CD4-positive, alpha-beta T cell treated with Interleukin-17A for 1 hour (primary cell): Measurements from ENCODE around the gene SLC9A4.

Experiments
- DNase-seq: peaks from one replicate; pipeline ENCODE4 v3.0.0-alpha.2; 2020

Gene SLC9A4, protein sequence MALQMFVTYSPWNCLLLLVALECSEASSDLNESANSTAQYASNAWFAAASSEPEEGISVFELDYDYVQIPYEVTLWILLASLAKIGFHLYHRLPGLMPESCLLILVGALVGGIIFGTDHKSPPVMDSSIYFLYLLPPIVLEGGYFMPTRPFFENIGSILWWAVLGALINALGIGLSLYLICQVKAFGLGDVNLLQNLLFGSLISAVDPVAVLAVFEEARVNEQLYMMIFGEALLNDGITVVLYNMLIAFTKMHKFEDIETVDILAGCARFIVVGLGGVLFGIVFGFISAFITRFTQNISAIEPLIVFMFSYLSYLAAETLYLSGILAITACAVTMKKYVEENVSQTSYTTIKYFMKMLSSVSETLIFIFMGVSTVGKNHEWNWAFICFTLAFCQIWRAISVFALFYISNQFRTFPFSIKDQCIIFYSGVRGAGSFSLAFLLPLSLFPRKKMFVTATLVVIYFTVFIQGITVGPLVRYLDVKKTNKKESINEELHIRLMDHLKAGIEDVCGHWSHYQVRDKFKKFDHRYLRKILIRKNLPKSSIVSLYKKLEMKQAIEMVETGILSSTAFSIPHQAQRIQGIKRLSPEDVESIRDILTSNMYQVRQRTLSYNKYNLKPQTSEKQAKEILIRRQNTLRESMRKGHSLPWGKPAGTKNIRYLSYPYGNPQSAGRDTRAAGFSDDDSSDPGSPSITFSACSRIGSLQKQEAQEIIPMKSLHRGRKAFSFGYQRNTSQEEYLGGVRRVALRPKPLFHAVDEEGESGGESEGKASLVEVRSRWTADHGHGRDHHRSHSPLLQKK

DNA sequence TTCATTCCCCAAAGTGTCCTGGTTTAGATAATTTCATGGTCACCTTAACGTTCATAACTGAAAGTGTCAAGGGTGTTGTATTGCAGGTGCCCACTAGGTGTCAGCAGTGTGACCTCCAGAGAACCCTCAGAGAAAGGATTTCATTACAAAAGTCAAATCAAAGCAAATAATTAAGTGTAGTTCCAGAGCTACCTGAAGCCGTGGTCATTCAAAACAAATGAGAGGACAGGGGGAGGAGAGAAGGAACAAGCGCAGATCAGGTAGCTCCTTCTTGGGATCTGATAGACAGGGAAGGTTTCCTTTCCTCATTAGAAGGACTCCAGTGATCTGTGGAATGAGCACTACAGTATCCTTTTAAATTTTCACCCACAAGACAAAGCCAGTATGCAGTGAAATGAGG is at the start of gene SLC9A4:
Gene SLC9A4 (plus strand): TSS at position 207 of the 400 bp plus-strand sequence. CDS start 534 bp downstream, outside the sequence.
- DNase-seq: peak; percentile 48

DNA sequence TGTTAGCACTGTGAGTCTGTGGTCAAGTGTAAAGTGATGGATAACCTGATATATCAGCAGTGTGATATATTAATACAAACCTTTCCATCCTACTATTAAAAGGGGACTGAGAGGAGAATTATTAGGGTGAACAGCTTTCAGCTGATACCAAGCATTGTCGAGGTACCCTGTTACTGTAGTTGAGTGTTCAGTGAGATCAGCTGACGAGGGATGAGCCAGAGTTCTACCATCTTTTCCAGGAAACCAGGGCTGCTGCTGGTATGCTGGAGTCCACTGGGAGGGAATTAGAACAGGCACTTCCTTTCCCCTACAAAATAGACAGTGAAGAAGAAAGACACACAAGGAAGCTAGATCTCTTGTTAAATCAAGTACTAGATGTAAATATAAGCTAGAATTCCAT is 49.7 kb upstream of the SLC9A4 start:
- no peak for DNase-seq

DNA sequence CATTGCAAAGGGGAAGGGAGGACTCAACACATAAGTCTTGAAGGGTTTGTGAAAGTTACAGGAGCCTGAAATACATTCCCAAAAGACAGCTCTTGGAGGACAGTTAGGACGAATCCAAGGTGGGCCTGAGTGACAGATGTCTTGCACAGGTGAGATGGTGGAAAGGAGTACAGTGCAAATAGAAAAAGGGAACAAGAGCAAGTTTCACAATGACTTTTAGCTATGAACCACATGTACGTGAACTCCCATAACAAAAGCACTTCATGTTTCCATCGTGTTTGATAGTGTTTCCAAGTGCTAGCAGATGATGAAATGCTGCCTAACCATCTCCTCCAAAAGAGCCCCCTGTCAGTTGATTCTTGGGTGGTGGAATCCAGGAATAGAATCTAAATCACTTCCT is 48.3 kb upstream of the SLC9A4 start:
- DNase-seq: peak; percentile 14

DNA sequence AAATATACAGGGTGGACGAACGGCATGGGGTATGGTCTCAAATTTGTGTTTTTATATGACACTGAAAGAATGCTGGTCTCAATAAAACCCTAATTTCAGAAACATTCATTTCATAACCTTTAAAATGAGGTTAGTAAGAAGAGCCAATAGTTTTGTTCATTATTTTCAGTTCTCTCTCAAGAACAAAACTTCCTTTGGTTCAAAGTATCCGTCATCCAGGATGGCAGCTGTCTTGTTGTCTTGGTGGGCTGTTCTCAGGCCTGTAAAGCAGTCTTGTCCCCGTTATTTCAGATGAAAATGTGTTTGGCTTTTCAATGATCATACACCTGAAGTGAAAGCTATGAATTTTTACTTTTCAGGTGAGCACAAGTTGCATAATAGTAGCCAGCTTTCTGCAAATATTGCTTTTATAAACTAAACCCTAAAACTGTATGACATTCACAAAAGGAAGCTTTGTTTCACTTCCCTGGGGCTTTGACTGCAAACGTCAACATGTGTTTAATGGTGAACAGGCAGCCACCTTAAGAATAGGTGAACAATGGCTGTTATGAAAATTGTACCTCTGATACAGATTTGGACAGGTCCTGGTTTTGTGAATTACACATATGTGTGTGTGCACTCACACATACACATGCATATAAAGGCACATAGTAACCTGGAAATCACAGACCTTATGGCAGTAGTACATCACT is 47.4 kb upstream of the SLC9A4 start:
- no peak for DNase-seq

DNA sequence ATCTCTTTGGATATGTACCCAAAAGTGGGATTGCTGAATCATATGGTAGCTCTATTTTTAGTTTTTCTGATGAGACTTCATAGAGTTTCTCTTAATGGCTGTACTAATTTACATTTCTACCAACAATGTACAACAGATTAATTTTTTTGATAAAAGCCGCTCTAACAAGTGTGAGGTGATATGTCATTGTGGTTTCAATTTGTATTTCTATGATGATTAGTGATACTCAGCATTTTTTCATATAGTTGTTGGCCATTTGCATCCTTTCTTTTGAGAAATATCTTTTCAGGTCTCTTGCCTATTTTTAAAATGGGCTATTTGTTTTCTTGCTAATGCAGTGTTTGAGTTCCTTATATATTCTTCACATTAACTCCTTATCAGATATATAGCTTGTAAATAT is 45.8 kb upstream of the SLC9A4 start:
- DNase-seq: no peak

DNA sequence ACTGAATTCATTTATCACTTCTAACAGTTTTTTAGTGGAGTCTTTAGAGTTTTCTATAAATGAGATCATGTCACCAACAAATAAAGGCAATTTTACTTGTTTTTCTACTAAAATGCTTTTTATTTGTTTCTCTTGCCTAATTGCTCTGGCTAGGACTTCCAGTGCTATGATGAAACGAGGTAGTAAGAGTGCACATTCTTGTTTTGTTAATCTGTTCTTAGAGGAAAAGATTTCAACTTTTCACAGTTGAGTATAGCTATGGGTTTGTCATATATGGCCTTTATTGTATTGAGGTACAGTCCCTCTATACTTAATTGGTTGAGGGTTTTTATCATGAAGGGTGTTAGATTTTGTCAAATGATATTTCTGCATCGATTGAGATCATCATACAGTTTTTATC is 44.5 kb upstream of the SLC9A4 start:
- no peak for DNase-seq

DNA sequence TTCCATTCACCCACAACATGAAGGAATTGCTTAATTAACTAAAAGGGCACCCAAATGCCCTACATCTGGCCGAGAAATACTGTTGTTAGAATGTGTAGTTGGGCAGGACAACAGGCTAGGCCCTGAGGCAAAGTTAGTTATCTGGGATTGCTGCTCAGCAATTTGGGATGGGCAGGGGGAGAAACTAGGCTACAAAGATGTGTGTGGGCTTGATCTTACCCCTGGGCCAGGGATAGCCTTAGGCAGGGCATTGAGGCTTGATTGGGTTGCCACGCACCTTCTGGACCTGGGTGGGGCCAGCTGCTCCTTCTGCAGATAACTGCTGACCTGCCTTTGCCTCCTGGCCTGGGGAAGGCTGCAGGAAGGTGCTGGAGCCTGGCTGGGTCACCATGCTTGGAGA is 40.6 kb upstream of the SLC9A4 start:
- DNase-seq: no peak

DNA sequence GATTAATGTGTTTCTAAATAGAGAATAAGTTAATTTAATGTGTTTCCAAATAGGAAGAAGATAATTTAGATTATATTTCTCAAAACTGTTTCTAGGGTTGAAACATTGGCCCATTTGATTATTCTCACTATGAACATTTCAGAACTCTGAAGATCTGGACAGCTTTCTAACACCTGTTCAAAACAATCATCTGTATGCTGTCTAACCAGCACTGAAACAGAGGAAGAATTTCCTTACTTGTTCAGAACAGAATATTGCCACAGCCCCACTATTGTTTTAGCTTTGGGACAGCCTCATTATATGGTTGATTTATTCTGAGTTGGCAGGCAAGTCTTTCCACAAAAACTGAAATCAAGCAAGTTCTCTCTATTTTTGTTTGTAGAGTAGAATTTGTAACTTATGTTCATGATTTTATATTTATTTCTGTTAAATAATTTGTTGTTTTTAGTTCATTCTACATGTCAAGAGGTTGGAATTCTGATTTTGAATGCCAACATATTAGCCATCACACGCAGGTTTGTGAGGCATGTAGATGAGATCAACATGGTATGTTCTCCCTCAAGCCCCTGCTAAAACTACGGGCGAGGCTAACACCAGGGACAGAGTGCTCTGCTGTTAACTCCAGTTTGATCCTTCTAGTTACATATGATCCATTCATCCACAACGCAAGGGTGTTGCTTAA is 38.9 kb upstream of the SLC9A4 start:
- DNase-seq: no peak

DNA sequence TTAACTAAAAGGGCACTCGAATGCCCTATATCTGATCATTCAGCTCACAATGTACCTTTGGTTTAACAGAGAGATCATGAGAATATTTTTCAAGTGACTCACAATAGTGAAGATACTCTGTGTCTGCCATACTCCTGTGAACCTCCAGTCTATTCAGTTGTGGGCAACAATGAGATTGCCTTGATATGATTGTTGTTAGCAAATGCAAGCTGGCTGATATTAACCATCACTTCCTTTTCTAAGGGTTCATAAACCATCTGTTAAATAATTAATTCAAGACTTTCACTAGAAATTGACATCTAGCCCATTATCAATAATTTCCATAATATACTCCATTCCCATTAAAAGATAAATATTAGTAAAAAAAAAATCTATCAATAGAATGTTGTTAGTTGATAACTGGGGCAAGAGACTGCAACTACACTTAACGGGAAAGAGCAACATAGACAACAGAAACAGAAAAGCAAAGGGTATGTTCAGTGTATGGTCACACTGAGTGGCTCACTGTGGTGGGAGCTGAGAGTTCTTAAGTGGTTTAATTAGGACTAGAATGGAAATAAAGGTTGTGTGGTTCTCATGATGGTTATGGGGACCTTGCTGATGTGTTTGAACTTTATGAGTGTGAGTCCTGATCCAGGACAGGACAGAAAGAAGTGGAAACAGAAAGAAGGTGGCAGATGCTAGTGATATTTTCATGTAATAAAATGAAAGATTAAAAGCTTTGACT is 38.2 kb upstream of the SLC9A4 start:
- DNase-seq: no peak

DNA sequence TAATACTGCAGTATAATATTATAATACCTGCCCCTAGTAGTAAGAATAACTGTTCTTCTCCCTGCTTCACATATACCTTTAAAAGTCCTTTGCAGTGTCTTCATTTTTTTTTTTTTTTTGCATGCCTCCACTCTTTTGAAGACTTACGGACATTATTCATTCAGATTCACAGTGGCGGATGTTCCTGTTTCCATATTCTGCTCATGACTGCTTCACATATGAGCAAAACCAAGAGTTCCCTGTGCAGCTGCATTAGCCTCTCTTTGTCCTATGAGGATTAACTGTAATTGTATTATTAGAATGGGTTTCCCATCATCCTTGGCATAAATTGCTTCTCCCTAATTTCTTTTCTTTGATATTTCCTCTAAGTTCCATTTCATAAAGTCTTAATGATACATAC is 37.3 kb upstream of the SLC9A4 start:
- no peak for DNase-seq

DNA sequence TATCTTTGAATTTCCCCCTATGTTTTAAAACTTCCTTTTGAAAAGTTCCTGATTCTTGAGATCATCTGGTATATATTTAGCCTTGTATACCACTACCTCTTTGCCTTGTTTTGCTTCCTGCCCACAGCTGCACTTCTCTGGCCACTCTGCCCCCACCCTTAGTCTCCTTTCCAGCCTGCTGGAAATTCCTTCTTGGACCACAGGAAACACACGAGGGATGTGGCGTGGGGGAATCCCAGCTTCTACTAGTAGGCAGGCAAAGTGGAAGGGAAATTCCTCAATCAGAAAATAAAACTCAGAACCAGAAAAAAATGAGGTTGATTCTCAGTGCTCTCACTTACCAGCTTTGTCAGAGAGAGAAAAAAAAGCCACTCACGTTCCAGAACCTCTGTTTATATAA is 36.7 kb upstream of the SLC9A4 start:
- DNase-seq: peak; percentile 44

DNA sequence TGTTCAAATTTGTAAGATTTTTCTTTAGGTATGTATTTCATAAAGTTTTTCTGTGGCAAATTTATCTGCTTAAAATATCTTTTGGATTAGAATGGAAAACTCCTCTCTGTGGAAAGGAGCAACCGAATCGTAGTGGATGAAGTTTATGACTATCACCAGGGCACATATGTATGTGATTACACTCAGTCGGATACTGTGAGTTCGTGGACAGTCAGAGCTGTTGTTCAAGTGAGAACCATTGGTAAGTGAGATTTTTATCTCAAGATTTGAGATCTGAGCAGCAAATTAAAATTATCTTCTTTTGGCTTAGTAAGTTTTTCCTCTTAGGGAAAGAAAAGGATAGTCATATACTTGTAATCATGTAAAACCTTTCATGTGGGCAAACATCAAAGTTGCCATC is 35.9 kb upstream of the SLC9A4 start:
- DNase-seq: no peak

DNA sequence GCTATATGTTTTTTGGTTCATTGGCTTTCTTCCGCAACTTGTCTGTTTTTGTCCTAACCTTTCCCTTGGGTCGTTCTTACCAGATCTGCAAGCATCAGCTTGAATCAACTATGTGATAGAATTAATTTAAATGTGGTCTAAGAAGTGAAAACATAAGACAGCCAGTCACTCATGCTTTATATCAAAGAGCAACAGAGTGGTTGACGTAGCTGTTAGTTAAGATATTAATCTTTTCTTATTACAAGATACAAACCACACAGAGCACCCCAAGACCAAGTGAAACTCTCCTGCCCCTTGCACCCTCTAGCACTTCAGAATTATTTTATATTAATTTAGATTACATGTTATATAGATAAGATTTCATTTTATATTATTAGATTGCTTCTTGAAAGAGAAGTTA is 34.9 kb upstream of the SLC9A4 start:
- DNase-seq: no peak

DNA sequence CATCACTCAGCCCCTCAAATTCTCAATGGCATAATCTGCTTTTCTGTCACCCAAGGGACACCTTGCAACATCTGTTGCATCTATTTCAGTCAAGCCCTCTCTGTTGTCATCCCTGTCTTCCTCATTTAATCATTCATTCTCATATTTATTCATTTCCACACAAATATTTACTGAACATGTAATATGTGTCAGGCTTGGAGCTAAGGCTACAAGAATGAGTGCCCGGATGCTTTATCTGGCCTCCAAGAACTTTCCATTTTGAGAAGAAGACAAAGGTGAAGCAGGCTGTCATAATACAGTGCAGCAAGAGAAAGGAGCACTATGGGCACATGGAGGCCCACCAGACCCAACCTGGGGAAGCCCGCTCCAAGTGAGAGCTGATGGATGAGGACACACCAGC is 34.4 kb upstream of the SLC9A4 start:
- no peak for DNase-seq

DNA sequence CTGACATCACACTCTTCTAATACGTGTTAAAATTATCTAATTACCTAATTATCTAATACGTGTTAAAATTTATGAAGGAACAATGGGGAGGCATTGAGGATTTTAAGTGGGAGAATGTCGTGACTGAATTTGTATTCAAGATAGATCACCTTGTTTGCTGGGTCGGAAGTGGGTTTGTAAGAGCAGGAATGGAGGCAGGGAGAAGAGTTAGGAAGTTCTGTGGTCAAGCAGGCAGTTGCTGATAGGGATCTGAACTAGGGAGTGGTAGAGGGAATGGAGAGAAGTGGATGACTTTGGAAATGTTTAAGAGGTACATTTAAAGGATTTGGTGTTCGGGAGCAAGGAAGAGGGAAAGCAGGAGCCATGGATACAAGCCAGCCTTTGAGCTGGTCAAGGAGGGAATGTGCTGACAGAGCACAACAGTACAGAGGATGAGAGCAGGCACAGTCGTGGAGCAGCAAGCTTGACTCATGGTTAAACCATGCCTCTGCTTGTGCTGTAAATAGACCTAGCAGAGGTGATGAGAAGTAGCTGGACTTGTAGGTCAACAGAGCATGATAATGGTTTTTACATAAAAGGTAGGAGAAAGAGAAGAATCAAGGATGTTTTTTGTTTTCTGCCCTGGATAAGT is 33.8 kb upstream of the SLC9A4 start:
- no peak for DNase-seq

DNA sequence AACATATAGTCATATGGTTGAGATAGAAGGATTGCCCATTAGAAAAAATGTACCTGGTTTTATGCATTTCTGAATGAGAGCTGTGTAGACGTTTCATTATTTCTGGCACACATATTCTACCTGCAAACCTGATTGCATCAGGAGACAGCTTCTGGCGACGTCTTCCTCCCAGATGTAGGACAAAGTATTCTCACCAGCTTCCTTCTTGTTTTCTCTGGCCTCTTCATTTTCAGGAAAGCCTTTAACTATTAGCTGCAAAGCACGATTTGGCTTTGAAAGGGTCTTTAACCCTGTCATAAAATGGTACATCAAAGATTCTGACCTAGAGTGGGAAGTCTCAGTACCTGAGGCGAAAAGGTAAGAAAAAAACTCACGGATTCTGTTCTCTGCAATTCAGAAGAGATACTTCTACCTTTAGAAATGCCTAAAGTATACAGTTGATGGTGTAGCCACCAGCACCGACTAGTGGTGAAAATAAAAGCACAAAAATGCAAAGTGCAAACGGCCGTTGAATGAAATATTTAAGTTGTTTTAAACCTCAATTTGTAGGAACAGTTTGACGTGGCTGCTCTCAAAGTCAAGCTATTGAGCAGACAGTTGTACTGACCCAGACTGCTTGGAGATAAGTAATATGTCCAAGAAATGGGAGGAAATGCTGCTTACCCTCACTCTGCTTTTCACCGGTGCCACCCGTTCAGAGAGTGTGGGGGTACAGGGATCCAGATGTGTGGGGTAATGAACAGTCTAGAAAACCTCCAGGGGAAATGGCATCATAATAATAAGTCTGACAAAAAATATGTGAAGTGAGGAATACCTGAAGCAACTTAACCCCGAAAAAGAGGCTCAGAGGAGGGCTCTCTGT is 29.8 kb upstream of the SLC9A4 start:
- DNase-seq: peak; percentile 69

DNA sequence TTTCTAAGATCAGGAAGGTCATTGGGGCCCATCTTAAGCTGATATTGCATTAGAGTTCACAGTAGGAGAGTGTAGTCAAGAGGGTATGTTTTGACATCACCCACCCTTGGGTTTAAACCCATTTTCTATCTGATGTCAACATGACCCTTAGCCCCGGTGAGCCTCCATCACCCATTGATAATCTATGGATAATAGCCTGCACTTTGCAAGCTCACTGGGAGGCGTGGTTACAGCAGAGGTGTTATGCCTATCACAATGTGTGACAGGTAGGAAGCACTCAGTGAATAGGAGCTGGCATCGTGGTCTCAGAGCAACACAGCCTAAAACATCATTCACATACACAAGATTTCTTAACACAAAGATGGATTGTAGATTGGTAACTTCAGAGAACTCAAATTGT is 28.8 kb upstream of the SLC9A4 start:
- DNase-seq: no peak

DNA sequence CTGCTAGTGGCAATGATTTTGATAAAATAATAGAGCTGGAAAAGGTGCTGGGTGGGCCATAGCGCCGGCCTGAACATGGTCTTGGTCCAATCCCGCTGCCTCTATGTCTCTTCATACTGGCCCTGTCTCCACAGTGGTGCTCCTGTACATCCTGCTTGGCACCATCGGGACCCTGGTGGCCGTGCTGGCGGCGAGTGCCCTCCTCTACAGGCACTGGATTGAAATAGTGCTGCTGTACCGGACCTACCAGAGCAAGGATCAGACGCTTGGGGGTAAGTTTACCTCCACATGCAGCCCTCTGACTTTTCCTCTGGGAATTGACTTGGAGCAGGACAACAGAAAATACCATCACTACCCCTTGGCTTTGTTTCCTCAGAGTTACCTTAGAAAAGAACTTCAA is 26.1 kb upstream of the SLC9A4 start:
- no peak for DNase-seq

DNA sequence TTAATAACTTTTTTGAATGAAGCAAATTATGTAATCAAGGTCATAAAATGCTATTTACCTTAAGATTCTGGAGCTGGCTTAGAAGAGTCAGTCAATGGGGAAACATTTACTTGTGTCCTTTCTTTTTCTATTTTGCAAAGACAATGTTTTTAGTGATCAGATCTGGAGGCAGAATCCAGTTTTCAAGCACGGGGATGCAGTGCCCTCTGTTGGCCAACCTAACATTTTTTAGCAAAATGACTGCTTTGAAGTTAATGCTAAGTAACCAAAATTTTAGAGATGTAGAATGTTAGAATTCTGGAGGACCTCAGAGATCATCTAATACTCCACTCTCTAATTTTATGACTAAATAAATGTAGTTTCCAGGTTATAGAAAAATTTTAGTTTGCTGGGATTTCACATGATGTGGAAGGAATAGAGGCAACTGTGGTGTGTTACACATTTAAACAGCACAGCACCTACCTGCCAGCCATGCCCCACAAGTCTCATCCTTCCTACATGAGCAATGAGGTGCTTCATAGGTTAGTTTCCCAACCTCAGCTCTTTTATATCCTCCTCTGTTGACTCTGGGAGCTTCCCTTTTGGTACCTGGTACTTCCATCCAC is 23.6 kb upstream of the SLC9A4 start:
- DNase-seq: peak; percentile 72

DNA sequence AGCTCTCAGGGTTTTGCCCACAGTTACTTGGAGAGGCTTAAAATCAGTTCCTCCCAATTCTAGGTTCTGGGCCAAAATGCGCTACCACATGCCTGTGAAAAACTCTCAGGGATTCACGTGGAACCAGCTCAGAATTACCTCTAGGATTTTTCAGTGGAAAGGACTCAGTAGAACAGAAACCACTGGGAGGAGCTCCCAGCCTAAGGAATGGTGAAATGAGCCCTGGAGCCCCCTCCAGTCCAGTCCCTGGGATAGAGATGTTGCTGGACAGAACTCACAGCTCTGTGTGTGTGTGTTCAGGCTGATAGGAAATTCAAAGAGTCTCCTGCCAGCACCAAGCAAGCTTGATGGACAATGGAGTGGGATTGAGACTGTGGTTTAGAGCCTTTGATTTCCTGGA is 21.1 kb upstream of the SLC9A4 start:
- DNase-seq: no peak

DNA sequence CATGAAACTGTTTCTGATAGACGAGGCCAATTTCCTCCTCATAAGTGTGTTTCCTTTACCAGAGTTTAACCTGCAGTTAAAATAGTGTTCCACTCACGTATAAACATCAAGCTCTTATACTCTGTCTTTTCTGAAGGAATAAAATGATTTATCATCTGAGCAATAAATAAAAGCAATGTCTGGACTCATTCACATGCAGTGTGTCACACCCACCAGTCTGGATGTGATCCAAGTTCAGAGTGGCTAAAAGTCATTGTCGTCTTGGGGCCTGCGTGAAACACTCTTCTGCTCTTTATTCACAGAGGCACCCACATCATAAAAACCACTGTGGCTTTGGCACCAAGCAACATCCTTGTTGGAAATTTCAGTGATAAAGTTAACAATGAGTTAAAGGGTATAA is 19.5 kb upstream of the SLC9A4 start:
- no peak for DNase-seq
